Upper lobe of right lung (tissue), 1 donor: ENCODE data around the gene CRCP. TPM values are rescaled to one million over a fixed set of nuclear protein-coding genes. Genes with fewer than 3 reads are reported as not detected.
"Not testable (repeated sequence)": the region's sequence is repeated elsewhere in the genome, so short reads cannot be mapped to it uniquely, and the experiment has no call there.

Experiments
- ATAC-seq: fragments of 200-7000 bp; cut with Tn5 transposase; one replicate; pipeline ENCODE4 v1.9.1; 2020; ENCODE audit warnings: mild to moderate bottlenecking, moderate library complexity
- DNase-seq: peaks from one replicate; pipeline ENCODE4 v3.0.0-alpha.2; 2020
- H3K27ac ChIP-seq: fragments of 200-600 bp; one replicate; pipeline ENCODE4 v1.8.0; 2022
- H3K27me3 ChIP-seq: fragments of 200-600 bp; one replicate; pipeline ENCODE4 v1.8.0; 2022; ENCODE audit warnings: mild to moderate bottlenecking
- H3K36me3 ChIP-seq: fragments of 200-600 bp; one replicate; pipeline ENCODE4 v1.8.0; 2022
- H3K4me1 ChIP-seq: fragments of 200-600 bp; one replicate; pipeline ENCODE4 v1.8.0; 2022
- H3K4me3 ChIP-seq: fragments of 200-600 bp; one replicate; pipeline ENCODE4 v1.8.0; 2022; ENCODE audit warnings: mild to moderate bottlenecking
- H3K9me3 ChIP-seq: fragments of 200-600 bp; one replicate; pipeline ENCODE4 v1.8.0; 2022
- intact Hi-C: fragments of 100-400 bp; cut with DNase I; formaldehyde crosslinking; loops from one replicate; pipeline ENCODE4 v1.11.0; 2022
- total RNA-seq: library from RNA; stranded (reverse); fragmentation: NEBNext Ultra II Directional; extraction: Animal tissue kit (Norgen Biotek cat#: 25700); gene quantifications from one replicate; pipeline ENCODE4 v1.2.1, GENCODE V29; 2021
- TF ChIP-seq, protein P1 (sequence below): fragments of 200-600 bp; IDR thresholded peaks from one replicate; pipeline ENCODE4 v1.8.0; 2022; ENCODE audit warnings: antibody characterized with exemption
- donor health status: DM: no; HTN: yes; CAD: no; lungs with severe emphysema.

Gene CRCP
- total RNA-seq, 1 donor from 2014 or later = 33.1 TPM

- no peaks in the 10 kb centered on the region for H3K9me3 ChIP-seq
- H3K27me3 ChIP-seq = no peaks in the 10 kb centered on the region
- peaks cover 43% of the 10 kb centered on the region for H3K4me1 ChIP-seq
- ATAC-seq (no peak), DNase-seq (no peak)
- H3K27ac ChIP-seq = no peak overlapping the region
- TF ChIP-seq, protein P1, sequence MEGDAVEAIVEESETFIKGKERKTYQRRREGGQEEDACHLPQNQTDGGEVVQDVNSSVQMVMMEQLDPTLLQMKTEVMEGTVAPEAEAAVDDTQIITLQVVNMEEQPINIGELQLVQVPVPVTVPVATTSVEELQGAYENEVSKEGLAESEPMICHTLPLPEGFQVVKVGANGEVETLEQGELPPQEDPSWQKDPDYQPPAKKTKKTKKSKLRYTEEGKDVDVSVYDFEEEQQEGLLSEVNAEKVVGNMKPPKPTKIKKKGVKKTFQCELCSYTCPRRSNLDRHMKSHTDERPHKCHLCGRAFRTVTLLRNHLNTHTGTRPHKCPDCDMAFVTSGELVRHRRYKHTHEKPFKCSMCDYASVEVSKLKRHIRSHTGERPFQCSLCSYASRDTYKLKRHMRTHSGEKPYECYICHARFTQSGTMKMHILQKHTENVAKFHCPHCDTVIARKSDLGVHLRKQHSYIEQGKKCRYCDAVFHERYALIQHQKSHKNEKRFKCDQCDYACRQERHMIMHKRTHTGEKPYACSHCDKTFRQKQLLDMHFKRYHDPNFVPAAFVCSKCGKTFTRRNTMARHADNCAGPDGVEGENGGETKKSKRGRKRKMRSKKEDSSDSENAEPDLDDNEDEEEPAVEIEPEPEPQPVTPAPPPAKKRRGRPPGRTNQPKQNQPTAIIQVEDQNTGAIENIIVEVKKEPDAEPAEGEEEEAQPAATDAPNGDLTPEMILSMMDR = no peak
- H3K4me3 ChIP-seq = no peak overlapping the region
- intact Hi-C loops = no loop called here
- H3K36me3 ChIP-seq = peaks cover 6% of the 10 kb centered on the region
These were observed 4.0 kb downstream of the CRCP start for GRCh38 chr7:66118603-66119002.

- no peaks in the 10 kb centered on the region for H3K27me3 ChIP-seq
- intact Hi-C loops = no loop called here
- peaks cover 39% of the 10 kb centered on the region for H3K4me1 ChIP-seq
- TF ChIP-seq, protein P1 = no peak
- H3K9me3 ChIP-seq = no peaks in the 10 kb centered on the region
- H3K36me3 ChIP-seq = peaks cover 6% of the 10 kb centered on the region
- no peak overlapping the region for H3K4me3 ChIP-seq
- no peak overlapping the region for H3K27ac ChIP-seq
- ATAC-seq (no peak), DNase-seq (no peak)
These were observed 4.7 kb downstream of the CRCP start for GRCh38 chr7:66119245-66119850.

DNA sequence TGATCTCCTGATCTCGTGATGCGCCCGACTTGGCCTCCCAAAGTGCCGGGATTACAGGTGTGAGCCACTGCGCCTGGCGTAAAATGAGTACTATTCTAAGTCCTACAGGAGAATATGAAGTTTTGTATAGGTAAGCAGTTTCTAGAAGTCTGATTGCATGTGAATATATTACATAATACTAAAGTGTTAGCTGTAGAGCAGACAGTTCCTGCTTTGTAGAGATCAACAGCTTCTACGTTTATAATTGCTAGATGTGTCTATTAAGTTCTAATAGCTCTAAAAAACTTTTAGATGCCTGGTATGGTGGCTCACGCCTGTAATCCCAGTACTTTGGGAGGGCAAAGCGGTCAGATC lies 8.5 kb downstream of the CRCP start:
- Histone ChIP-seq H3K4me1 (peaks cover 42% of the 10 kb centered on the region), H3K36me3 (peaks cover 6% of the 10 kb centered on the region), H3K27ac (peak overlapping the region; percentile 70), H3K9me3 (no peaks in the 10 kb centered on the region), H3K4me3 (no peak overlapping the region), H3K27me3 (no peaks in the 10 kb centered on the region)
- intact Hi-C loops = no loop called here
- peak; percentile 64 for ATAC-seq
- DNase-seq = no peak
- TF ChIP-seq, protein P1 = no peak

- H3K4me1 ChIP-seq = peaks cover 30% of the 10 kb centered on the region
- intact Hi-C loops, H3K9me3 ChIP-seq, ATAC-seq, H3K27me3 ChIP-seq, DNase-seq, H3K4me3 ChIP-seq, H3K36me3 ChIP-seq, H3K27ac ChIP-seq: not testable (repeated sequence)
These were observed 9.9 kb downstream of the CRCP start for GRCh38 chr7:66124569-66124861.

DNA sequence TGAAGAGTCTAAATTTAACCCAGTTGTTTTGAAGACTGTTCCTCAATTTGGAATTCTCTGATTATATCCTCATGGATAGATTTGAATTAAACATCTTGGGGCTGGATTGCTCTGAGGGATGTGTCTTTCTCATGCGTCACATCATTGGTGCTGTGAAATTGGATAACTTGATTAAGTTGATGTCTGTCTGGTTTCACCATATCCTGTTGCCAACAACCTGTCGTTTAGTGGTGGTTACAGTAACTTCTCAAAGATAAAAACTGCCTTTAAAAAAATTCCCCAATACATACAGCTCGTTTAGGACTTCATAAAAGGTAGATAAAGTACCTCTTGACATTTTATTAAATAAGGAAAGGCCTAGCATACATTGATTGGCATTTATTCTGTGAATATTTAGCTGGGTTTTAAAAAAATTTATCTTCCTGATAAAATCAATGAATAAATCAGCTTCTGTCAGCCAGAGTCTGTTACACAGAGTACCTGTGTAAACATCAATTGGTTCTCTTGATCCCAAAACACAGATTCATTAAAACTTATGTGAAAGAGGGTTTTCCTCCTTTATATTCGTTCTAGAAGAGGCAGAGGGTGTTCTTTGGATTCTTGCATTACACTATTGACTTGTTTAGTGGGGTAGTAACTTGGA lies 10.5 kb downstream of the CRCP start:
- ATAC-seq = no peak
- peak overlapping the region; percentile 2 for H3K27ac ChIP-seq

DNA sequence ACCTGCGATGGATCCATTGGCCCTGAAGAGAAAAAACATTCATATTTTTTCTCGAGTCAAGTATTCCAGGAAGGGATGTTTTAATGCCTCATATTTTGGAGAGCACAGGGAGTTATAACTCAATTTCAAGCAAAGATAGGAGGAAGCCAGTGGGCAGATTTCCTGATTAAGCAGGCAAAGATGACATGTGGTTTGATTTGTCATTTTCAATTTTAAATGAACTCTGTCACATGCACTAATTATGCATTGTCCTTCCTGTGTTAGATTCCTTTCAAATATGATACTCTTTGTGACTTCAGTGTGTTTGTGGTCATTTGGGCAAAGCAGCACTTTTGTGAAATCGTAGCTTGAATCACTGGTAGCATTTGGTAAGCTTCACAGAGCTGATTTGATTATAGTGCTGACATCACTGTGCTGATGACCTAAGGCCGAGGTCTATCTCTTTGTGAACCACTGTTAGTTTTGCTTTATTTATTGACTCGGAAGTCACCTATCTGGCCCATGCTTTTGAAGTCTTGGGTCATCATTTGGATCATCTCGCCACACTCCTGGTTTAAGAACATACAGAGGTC lies 11.2 kb downstream of the CRCP start:
- Histone ChIP-seq H3K36me3 (peaks cover 12% of the 10 kb centered on the region), H3K27ac (peak overlapping the region; percentile 2), H3K4me1 (peaks cover 30% of the 10 kb centered on the region)
- H3K9me3 ChIP-seq, intact Hi-C loops, H3K4me3 ChIP-seq, DNase-seq, ATAC-seq, H3K27me3 ChIP-seq: not testable (repeated sequence)

More for the DNA sequence above, 10.5 kb downstream of the CRCP start:
- intact Hi-C loops = no loop called here
- Histone ChIP-seq H3K27me3 (no peaks in the 10 kb centered on the region), H3K4me3 (no peak overlapping the region), H3K4me1 (peaks cover 30% of the 10 kb centered on the region), H3K36me3 (peaks cover 6% of the 10 kb centered on the region), H3K9me3 (no peaks in the 10 kb centered on the region)
- TF ChIP-seq, protein P1 = no peak
- DNase-seq = no peak

- ATAC-seq, H3K27ac ChIP-seq: not testable (repeated sequence)
These were observed 12.5 kb downstream of the CRCP start for GRCh38 chr7:66127172-66127571.

More at GRCh38 chr7:66127172-66127571, 12.5 kb downstream of the CRCP start:
- H3K9me3 ChIP-seq, intact Hi-C loops, DNase-seq, H3K4me3 ChIP-seq, H3K27me3 ChIP-seq: not testable (repeated sequence)
- peaks cover 30% of the 10 kb centered on the region for H3K4me1 ChIP-seq
- H3K36me3 ChIP-seq = peaks cover 19% of the 10 kb centered on the region
